ENCODE results near the gene WWOX.

Gene WWOX

DNA sequence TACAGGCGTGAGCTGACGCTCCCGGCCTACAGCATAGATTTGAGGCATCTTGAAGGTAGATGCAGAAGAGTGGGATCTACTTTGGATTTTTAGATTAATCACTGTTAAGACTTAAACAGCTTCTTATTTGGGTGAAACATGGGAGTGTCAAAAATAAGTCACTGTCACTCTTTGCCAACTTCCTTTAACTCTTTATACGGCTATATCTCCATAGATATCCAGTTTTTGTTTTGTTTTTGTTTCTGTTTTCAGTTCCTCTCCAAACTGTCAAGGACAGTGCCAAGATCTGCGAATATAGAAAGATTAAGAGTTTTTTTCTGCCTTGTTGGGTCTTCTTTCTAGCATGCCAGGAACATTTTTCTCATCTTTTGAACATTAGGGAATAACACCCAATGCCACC lies 706.1 kb downstream of the WWOX start:
- POLR2A ChIA-PET, result no interaction called here
- H3K4me3 ChIP-seq (ENCODE audit: low read depth, low read length), result no peak overlapping the region
- CTCF ChIA-PET, result no interaction called here
- no peak for DNase-seq (ENCODE audit: low read depth, low spot score)
- TF ChIP-seq CTCF (IDR thresholded peaks at IDR 0.05; ENCODE audit: insufficient read depth, low read length, missing control alignments), result no peak

GRCh38 chr16:78811247-78811646 lies 711.8 kb downstream of the WWOX start:
- H3K4me3 ChIP-seq (ENCODE audit: low read depth, low read length), result no peak overlapping the region
- ChIA-PET POLR2A (no interaction called here), CTCF (no interaction called here)
- no peak for DNase-seq (ENCODE audit: low read depth, low spot score)
- TF ChIP-seq CTCF (IDR thresholded peaks at IDR 0.05; ENCODE audit: insufficient read depth, low read length, missing control alignments), result no peak

- ChIA-PET CTCF (no interaction called here), POLR2A (no interaction called here)
- DNase-seq (ENCODE audit: low read depth, low spot score), result no peak
- no peak overlapping the region for H3K4me3 ChIP-seq (ENCODE audit: low read depth, low read length)
- no peak for TF ChIP-seq CTCF (IDR thresholded peaks at IDR 0.05; ENCODE audit: insufficient read depth, low read length, missing control alignments)
Observed at GRCh38 chr16:78812582-78812981, 713.1 kb downstream of the WWOX start.

- ChIA-PET CTCF (no interaction called here), POLR2A (no interaction called here)
- H3K4me3 ChIP-seq (ENCODE audit: low read depth, low read length), result no peak overlapping the region
- no peak for DNase-seq (ENCODE audit: low read depth, low spot score)
- no peak for TF ChIP-seq CTCF (IDR thresholded peaks at IDR 0.05; ENCODE audit: insufficient read depth, low read length, missing control alignments)
Observed at GRCh38 chr16:78813661-78814311, 714.3 kb downstream of the WWOX start.

DNA sequence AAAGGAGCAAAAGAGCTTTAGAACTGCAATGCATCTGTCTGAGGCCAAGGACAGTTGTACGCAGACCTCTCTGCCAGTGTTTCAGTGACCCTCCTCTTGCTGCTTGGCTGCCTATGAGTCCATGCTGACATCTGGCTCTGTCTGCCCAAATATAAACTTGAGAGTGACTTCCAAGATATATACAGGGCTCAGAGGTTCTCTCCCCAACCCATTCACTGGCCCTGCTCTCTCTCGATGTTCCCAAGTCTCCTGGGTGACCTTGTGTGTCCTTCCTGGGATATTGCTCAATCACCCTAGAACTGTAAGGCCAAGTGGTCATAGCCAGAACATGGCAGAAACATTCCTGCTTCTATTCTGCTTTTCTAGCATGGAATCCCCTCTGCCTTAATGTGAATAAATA lies 716.3 kb downstream of the WWOX start:
- ChIA-PET POLR2A (no interaction called here), CTCF (no interaction called here)
- H3K4me3 ChIP-seq (ENCODE audit: low read depth, low read length), result no peak overlapping the region
- no peak for TF ChIP-seq CTCF (IDR thresholded peaks at IDR 0.05; ENCODE audit: insufficient read depth, low read length, missing control alignments)
- DNase-seq (ENCODE audit: low read depth, low spot score), result no peak

- DNase-seq (ENCODE audit: low read depth, low spot score), result no peak
- ChIA-PET CTCF (no interaction called here), POLR2A (no interaction called here)
- TF ChIP-seq CTCF (IDR thresholded peaks at IDR 0.05; ENCODE audit: insufficient read depth, low read length, missing control alignments), result no peak
- H3K4me3 ChIP-seq (ENCODE audit: low read depth, low read length), result no peak overlapping the region
Observed at GRCh38 chr16:78816499-78817195, 717.2 kb downstream of the WWOX start.

All from AG04449 (cell line).